ENCODE data around the gene TCFL5.
A peak's percentile ranks its signal among the peaks of the same experiment; 100 is the strongest.

Gene TCFL5

DNA sequence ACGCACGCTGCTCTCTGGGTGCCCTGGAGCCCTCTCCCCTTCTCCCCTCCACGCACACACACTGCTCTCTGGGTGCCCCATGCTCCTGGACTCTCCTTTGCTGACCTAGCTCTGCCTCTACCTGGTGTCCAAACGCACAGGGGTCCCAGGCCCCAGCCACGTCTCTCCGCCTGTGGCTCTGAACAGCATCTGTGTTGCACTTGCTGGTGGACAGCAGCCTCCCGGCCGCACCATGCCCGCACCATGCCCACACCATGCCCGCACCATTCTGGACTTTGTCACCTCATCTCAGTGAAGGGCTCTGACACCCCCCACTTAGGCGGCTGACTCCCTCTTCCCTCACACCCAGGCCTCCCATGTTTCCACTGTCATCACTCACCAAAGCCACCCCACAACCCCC, 21.8 kb downstream of the TCFL5 start:
- no peak overlapping the region for H3K4me3 ChIP-seq (ENCODE audit: low read depth, low read length)
- TF ChIP-seq, protein P1, sequence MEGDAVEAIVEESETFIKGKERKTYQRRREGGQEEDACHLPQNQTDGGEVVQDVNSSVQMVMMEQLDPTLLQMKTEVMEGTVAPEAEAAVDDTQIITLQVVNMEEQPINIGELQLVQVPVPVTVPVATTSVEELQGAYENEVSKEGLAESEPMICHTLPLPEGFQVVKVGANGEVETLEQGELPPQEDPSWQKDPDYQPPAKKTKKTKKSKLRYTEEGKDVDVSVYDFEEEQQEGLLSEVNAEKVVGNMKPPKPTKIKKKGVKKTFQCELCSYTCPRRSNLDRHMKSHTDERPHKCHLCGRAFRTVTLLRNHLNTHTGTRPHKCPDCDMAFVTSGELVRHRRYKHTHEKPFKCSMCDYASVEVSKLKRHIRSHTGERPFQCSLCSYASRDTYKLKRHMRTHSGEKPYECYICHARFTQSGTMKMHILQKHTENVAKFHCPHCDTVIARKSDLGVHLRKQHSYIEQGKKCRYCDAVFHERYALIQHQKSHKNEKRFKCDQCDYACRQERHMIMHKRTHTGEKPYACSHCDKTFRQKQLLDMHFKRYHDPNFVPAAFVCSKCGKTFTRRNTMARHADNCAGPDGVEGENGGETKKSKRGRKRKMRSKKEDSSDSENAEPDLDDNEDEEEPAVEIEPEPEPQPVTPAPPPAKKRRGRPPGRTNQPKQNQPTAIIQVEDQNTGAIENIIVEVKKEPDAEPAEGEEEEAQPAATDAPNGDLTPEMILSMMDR (IDR thresholded peaks at IDR 0.05; ENCODE audit: insufficient read depth, low read depth, low read length, missing control alignments): no peak
- DNase-seq (ENCODE audit: low read depth): no peak

DNA sequence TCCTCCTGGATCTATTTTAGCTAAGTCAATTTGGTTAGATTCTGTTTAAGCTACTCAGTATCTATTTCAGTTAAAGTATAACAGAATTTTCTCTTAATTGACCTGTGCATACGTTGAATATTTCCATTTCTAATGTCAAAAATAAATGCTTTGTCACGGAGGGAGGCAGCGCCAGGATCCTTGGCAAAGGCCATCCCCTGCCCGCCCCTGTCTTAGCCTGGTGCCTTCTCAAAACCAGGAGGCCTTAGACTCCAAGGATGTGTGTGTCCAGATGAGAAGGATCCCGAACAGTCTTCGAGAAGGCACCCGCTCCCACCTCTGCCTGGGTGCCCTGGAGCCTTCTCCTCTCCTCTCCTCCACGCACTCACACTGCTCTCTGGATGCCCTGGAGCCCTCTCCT, 22.4 kb downstream of the TCFL5 start:
- DNase-seq (ENCODE audit: low read depth): no peak
- TF ChIP-seq, protein P1 (IDR thresholded peaks at IDR 0.05; ENCODE audit: insufficient read depth, low read depth, low read length, missing control alignments): no peak
- no peak overlapping the region for H3K4me3 ChIP-seq (ENCODE audit: low read depth, low read length)

- H3K4me3 ChIP-seq (ENCODE audit: low read depth, low read length): no peak overlapping the region
- DNase-seq (ENCODE audit: low read depth): peak; percentile 47
- TF ChIP-seq, protein P1 (IDR thresholded peaks at IDR 0.05; ENCODE audit: insufficient read depth, low read depth, low read length, missing control alignments): no peak
These were observed 23.3 kb downstream of the TCFL5 start for GRCh38 chr20:62838128-62838891.

DNA sequence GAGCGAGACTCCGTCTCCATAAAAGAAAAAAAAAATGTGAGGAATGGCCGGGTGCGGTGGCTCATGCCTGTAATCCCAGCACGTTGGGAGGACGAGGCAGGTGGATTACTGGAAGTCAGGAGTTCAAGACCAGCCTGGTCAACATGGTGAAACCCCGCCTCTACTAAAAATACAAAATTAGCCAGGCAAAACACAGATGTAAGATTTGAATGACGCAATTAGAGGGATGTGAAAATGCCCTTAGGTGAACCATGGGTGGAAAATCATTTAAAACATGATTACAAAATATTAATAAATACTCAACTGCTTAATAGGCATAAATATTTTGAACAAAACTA, 23.9 kb downstream of the TCFL5 start:
- no peak overlapping the region for H3K4me3 ChIP-seq (ENCODE audit: low read depth, low read length)
- no peak for DNase-seq (ENCODE audit: low read depth)
- TF ChIP-seq, protein P1 (IDR thresholded peaks at IDR 0.05; ENCODE audit: insufficient read depth, low read depth, low read length, missing control alignments): no peak

- no peak for DNase-seq (ENCODE audit: low read depth)
- TF ChIP-seq, protein P1 (IDR thresholded peaks at IDR 0.05; ENCODE audit: insufficient read depth, low read depth, low read length, missing control alignments): no peak
- H3K4me3 ChIP-seq (ENCODE audit: low read depth, low read length): no peak overlapping the region
These were observed 24.6 kb downstream of the TCFL5 start for GRCh38 chr20:62836967-62837490.

DNA sequence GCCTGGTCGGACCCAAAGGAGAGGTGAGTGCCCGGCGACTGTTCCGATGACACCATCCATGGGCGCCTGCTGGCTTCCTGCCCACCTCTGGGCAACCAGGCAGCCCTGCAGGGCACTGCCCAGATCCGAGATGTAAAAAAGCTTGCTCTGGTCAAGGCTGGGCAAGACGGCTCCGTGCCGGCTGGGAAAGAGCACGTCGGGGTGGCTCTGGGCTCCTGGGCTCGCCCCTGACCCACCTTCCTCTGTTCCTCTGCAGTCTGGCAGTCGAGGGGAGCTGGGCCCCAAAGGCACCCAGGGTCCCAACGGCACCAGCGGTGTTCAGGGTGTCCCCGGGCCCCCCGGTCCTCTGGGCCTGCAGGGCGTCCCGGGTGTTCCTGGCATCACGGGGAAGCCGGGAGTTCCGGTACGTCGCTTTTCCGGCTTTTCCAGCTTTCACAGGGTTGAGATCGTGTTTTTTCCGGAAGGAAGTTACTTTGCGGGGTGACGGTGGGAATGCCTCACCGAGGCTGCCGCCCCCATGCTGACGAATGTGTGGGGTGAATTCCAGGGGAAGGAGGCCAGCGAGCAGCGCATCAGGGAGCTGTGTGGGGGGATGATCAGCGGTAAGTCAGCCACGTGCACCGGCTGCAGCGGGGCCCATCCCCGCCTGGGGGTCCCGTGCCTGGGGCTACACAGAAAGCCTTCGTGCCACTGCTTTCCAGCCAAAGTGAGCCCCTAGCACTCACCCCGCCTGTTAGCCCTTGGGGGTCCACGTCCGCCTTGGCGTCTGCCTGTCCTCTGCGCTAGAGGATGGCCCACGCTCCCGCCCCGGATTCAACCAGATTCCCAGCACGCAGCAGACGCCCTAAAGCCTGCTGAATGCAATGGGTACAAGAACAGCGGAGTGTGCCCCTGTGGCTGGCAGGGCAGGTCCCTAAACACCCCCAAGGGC, 25.4 kb downstream of the TCFL5 start:
- no peak overlapping the region for H3K4me3 ChIP-seq (ENCODE audit: low read depth, low read length)
- DNase-seq (ENCODE audit: low read depth): no peak
- TF ChIP-seq, protein P1 (IDR thresholded peaks at IDR 0.05; ENCODE audit: insufficient read depth, low read depth, low read length, missing control alignments): no peak

Data from GM12865 (cell line).